Activated naive CD4-positive, alpha-beta T cell treated with Interleukin-2 at 50 U/mL for 16 hours (primary cell): ENCODE results near the gene TXNRD3.
"Not testable (repeated sequence)": the region's sequence is repeated elsewhere in the genome, so short reads cannot be mapped to it uniquely, and the experiment has no call there.

Experiments
- DNase-seq: peaks from one replicate; pipeline ENCODE4 v3.0.0-alpha.2; 2020

Gene TXNRD3

GRCh38 chr3:126638790-126639189 is 16.1 kb downstream of the TXNRD3 start:
- DNase-seq: no peak

GRCh38 chr3:126636436-126636835 is 18.5 kb downstream of the TXNRD3 start:
- no peak for DNase-seq

- no peak for DNase-seq
Measured at GRCh38 chr3:126634803-126635202, 20.1 kb downstream of the TXNRD3 start.

GRCh38 chr3:126630020-126630419 is 24.9 kb downstream of the TXNRD3 start:
- DNase-seq: no peak

GRCh38 chr3:126625735-126626134 is 29.2 kb downstream of the TXNRD3 start:
- DNase-seq: not testable (repeated sequence)

GRCh38 chr3:126622694-126623093 is 32.2 kb downstream of the TXNRD3 start:
- no peak for DNase-seq

- DNase-seq: no peak
Measured at GRCh38 chr3:126621627-126622345, 33.1 kb downstream of the TXNRD3 start.

- no peak for DNase-seq
Measured at GRCh38 chr3:126621171-126621570, 33.8 kb downstream of the TXNRD3 start.

GRCh38 chr3:126620738-126621137 is 34.2 kb downstream of the TXNRD3 start:
- DNase-seq: no peak

- DNase-seq: no peak
Measured at GRCh38 chr3:126618760-126619159, 36.2 kb downstream of the TXNRD3 start.

GRCh38 chr3:126618021-126618420 is 36.9 kb downstream of the TXNRD3 start:
- no peak for DNase-seq

- no peak for DNase-seq
Measured at GRCh38 chr3:126617571-126617970, 37.4 kb downstream of the TXNRD3 start.

GRCh38 chr3:126616931-126617330 is 38.0 kb downstream of the TXNRD3 start:
- no peak for DNase-seq

- no peak for DNase-seq
Measured at GRCh38 chr3:126613479-126614188, 41.3 kb downstream of the TXNRD3 start.

GRCh38 chr3:126612479-126613205 is 42.3 kb downstream of the TXNRD3 start:
- DNase-seq: no peak

GRCh38 chr3:126609909-126610308 is 45.0 kb downstream of the TXNRD3 start:
- DNase-seq: no peak

- DNase-seq: peak; percentile 14
Measured at GRCh38 chr3:126607214-126607908, 47.6 kb downstream of the TXNRD3 start.

- no peak for DNase-seq
Measured at GRCh38 chr3:126606001-126606400, 48.9 kb downstream of the TXNRD3 start.

- no peak for DNase-seq
Measured at GRCh38 chr3:126604691-126605090, 50.2 kb downstream of the TXNRD3 start.

- no peak for DNase-seq
Measured at GRCh38 chr3:126599101-126599500, 55.8 kb downstream of the TXNRD3 start.

- not testable (repeated sequence) for DNase-seq
Measured at GRCh38 chr3:126595479-126595878, 59.4 kb downstream of the TXNRD3 start.

GRCh38 chr3:126591515-126591914 is 63.4 kb downstream of the TXNRD3 start:
- not testable (repeated sequence) for DNase-seq

GRCh38 chr3:126582311-126582710 is 72.6 kb downstream of the TXNRD3 start:
- DNase-seq: no peak
